A549 (cell line): ENCODE data around the gene HSPA4. TPM values are rescaled to one million over a fixed set of nuclear protein-coding genes. Genes with fewer than 3 reads are reported as not detected.

Experiments used
- ATAC-seq, 2 experiments: fragments of 200-7000 bp in 1 of 2; fragments of >200 bp in 1 of 2; cut with Nextera tagmentation in 1 of 2; cut with Tn5 transposase in 1 of 2; 3 replicates each; pipeline versions ENCODE4 v1.8.0 to v1.9.1; 2018 to 2020; ENCODE audit warnings: mild to moderate bottlenecking in 1 of 2, moderate library complexity in 1 of 2
- CTCF ChIA-PET: fragments of 300-600 bp; sonication (Branson Sonifier 250); formaldehyde crosslinking; extraction: SDS; loops from one replicate; lab custom pipeline; 2021; ENCODE audit warnings: antibody characterized with exemption, inconsistent platforms; lab: Yijun Ruan, JAX
- POLR2A ChIA-PET: fragments of 350-600 bp; formaldehyde crosslinking; extraction: SDS; loops from one replicate; lab custom pipeline; 2021; ENCODE audit warnings: antibody characterized with exemption, inconsistent platforms; lab: Yijun Ruan, JAX
- DNase-seq, 2 experiments: peaks; one replicate each; pipeline versions ENCODE4 v3.0.0 to v3.0.0-alpha.2; 2011 to 2016; ENCODE audit warnings: low read depth in 1 of 2, low spot score in 1 of 2
- FAIRE-seq: peaks from 2 replicates; lab custom pipeline; 2011; peaks lifted over from hg19 to GRCh38; lab: Jason Lieb, UNC
- H3K27ac ChIP-seq, 2 experiments: fragments of >200 bp; sonication (Bioruptor Twin); formaldehyde crosslinking; 3 replicates each; pipeline ENCODE4 v1.5.1; 2016 to 2017
- H3K4me1 ChIP-seq: fragments of >200 bp; sonication (Bioruptor Twin); formaldehyde crosslinking; 3 replicates; pipeline ENCODE4 v1.6.1; 2016
- H3K4me2 ChIP-seq: fragments of >200 bp; sonication (Bioruptor Twin); formaldehyde crosslinking; 3 replicates; pipeline ENCODE4 v1.6.1; 2016
- H3K4me3 ChIP-seq: fragments of >200 bp; sonication (Bioruptor Twin); formaldehyde crosslinking; 3 replicates; pipeline ENCODE4 v1.5.1; 2016
- H3K9me3 ChIP-seq: fragments of >200 bp; sonication (Bioruptor Twin); formaldehyde crosslinking; 3 replicates; pipeline ENCODE4 v1.6.1; 2016
- CEBPB ChIP-seq, 2 experiments: fragments of >200 bp in 1 of 2; sonication (Bioruptor Twin) in 1 of 2; formaldehyde crosslinking in 1 of 2; IDR thresholded peaks; 2 replicates each; pipeline ENCODE4 v1.6.1; 2012 to 2016
- CHD2 ChIP-seq: fragments of 150-350 bp; IDR thresholded peaks from 2 replicates; pipeline ENCODE4 v1.6.1; 2014; ENCODE audit warnings: low read length; ENCODE audit not compliant: partially characterized antibody
- CTCF ChIP-seq: fragments of >200 bp; sonication (Bioruptor Twin); formaldehyde crosslinking; IDR thresholded peaks from 3 replicates; pipeline ENCODE4 v1.5.1; 2016
- FOXS1 ChIP-seq: fragments of 250-450 bp; sonication (Bioruptor Pico); IDR thresholded peaks from 2 replicates; pipeline ENCODE4 v1.5.0; 2020; ENCODE audit warnings: mild to moderate bottlenecking, moderate library complexity
- KDM1A ChIP-seq: fragments of 200-600 bp; sonication (generic); IDR thresholded peaks from 2 replicates; pipeline ENCODE4 v1.6.1; 2016; ENCODE audit warnings: low read depth, mild to moderate bottlenecking
- KDM5A ChIP-seq: fragments of 200-600 bp; sonication (generic); IDR thresholded peaks from 2 replicates; pipeline ENCODE4 v1.6.1; 2016; ENCODE audit warnings: antibody characterized with exemption, mild to moderate bottlenecking
- NFE2L2 ChIP-seq: fragments of 150-350 bp; conservative IDR thresholded peaks from 2 replicates; pipeline ENCODE4 v1.6.1; 2014; ENCODE audit warnings: low read length
- NPAS2 ChIP-seq: fragments of 250-450 bp; sonication (Bioruptor Pico); IDR thresholded peaks from 2 replicates; pipeline ENCODE4 v1.8.0; 2022; ENCODE audit warnings: mild to moderate bottlenecking, moderate library complexity, borderline replicate concordance
- NR3C1 ChIP-seq: fragments of >200 bp; sonication (Bioruptor Twin); formaldehyde crosslinking; IDR thresholded peaks from 3 replicates; pipeline ENCODE4 v1.6.1; 2017
- RARB ChIP-seq: fragments of 250-450 bp; sonication (Bioruptor Pico); IDR thresholded peaks from 2 replicates; pipeline ENCODE4 v1.8.0; 2021; ENCODE audit warnings: mild to moderate bottlenecking, moderate library complexity
- RCOR1 ChIP-seq: fragments of 150-350 bp; IDR thresholded peaks from 2 replicates; pipeline ENCODE4 v1.6.1; 2014; ENCODE audit warnings: antibody characterized with exemption, low read length, low read depth
- RFX5 ChIP-seq: fragments of 450-650 bp; IDR thresholded peaks from 2 replicates; pipeline ENCODE4 v1.7.1; 2014; ENCODE audit warnings: antibody characterized with exemption, mild to moderate bottlenecking, moderate library complexity
- SMC3 ChIP-seq: fragments of >200 bp; sonication (Bioruptor Twin); formaldehyde crosslinking; IDR thresholded peaks from 3 replicates; pipeline ENCODE4 v1.6.1; 2018; ENCODE audit warnings: inconsistent platforms
- SREBF2 ChIP-seq: fragments of 450-650 bp; IDR thresholded peaks from 2 replicates; pipeline ENCODE4 v1.6.1; 2014; ENCODE audit warnings: mild to moderate bottlenecking, moderate library complexity
- TFCP2L1 ChIP-seq: fragments of 250-450 bp; sonication (Bioruptor Pico); IDR thresholded peaks from 2 replicates; pipeline ENCODE4 v1.5.0; 2021; ENCODE audit warnings: mild to moderate bottlenecking
- ZC3H11A ChIP-seq: fragments of 450-650 bp; IDR thresholded peaks from 2 replicates; pipeline ENCODE4 v1.6.1; 2014; ENCODE audit warnings: antibody characterized with exemption, mild to moderate bottlenecking
- ZFP36 ChIP-seq: fragments of 450-650 bp; IDR thresholded peaks from 2 replicates; pipeline ENCODE4 v1.6.1; 2014; ENCODE audit warnings: borderline replicate concordance; ENCODE audit not compliant: partially characterized antibody
- ZSCAN20 ChIP-seq: fragments of 250-450 bp; sonication (Bioruptor Pico); IDR thresholded peaks from 2 replicates; pipeline ENCODE4 v1.8.0; 2022; ENCODE audit warnings: mild to moderate bottlenecking, moderate library complexity
- WGBS: methylation state at CpG from one replicate; pipeline ENCODE4 v1.1.6; 2017; ENCODE audit errors: missing lambda C conversion rate; 5-methylcytosine and 5-hydroxymethylcytosine counted together
- polyA plus RNA-seq, 4 experiments: library from polyadenylated mRNA; depleted of rRNA in 3 of 4; stranded (reverse); fragments of >200 nt; fragmentation: RNase III in 1 of 4; extraction: RNeasy Plus Mini Kit Qiagen cat#74134 plus additional on column Dnase treatment in 1 of 4; gene quantifications; 2 replicates in 3 of 4; 3 replicates in 1 of 4; pipeline ENCODE4 v1.2.3, GENCODE V29; 2011 to 2017
- TF ChIP-seq, protein P1 (sequence below): IDR thresholded peaks from 2 replicates; pipeline ENCODE4 v1.6.1; 2012
- TF ChIP-seq, protein P2 (sequence below): fragments of 200-600 bp; sonication (generic); IDR thresholded peaks from 2 replicates; pipeline ENCODE4 v1.6.1; 2016; ENCODE audit warnings: antibody characterized with exemption, mild to moderate bottlenecking, moderate library complexity

HSPA4 gene
- polyA plus RNA-seq, 2 of the 4 experiments (the other 2 are of a cell fraction), result 160 to 166 TPM

GRCh38 chr5:133034064-133034463, 17.7 kb upstream of the HSPA4 start:
- H3K4me1 ChIP-seq, result peaks cover 8% of the 10 kb centered on the region; the same call in 2 of the 3 replicates
- CTCF ChIA-PET, result no interaction called here
- no peak for FAIRE-seq

DNA sequence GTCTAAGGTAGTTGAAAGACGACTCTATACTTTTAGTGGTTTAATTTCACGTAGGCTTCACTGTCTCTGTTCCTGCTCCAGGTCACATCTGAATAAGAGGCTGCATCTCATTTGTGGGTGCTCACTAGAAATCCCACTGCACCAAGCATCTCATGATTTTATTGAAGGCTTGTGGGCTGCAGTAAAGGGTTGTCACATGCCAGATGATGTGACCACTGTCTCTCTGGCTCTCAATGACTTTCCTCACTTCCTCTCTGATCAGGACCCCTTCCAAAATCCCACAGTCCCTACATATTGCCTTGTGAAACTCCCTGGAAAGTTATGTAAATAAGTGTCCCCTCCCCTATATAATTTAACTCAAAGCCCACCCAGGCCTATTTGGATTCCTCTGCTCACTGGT, 16.6 kb upstream of the HSPA4 start:
- no peak for TF ChIP-seq KDM5A
- H3K4me1 ChIP-seq, result peaks cover 8% of the 10 kb centered on the region; the same call in 2 of the 3 replicates
- H3K9me3 ChIP-seq, result no peaks in the 10 kb centered on the region
- ChIA-PET POLR2A (interaction anchor here (1.6 kb wide), 1 partner anchor 17 kb away, joined by 8 read pairs; the partner anchor contains the start of gene HSPA4), CTCF (no interaction called here)
- ATAC-seq (no peak), FAIRE-seq (no peak), DNase-seq (no peak)
- H3K4me3 ChIP-seq, result no peak overlapping the region
- H3K4me2 ChIP-seq, result no peak overlapping the region
- no peak overlapping the region for H3K27ac ChIP-seq
- WGBS, result 68% methylated on average over 2 of the region's 2 CpGs

More at GRCh38 chr5:133034064-133034463, 17.7 kb upstream of the HSPA4 start:
- TF ChIP-seq SMC3 (no peak), KDM1A (no peak), CEBPB (IDR thresholded peaks at IDR 0.05) (no peak), ZSCAN20 (no peak), NFE2L2 (no peak), NPAS2 (CRISPR knock-in tag) (no peak), NR3C1 (no peak), FOXS1 (CRISPR knock-in tag) (no peak), ZC3H11A (no peak), ZFP36 (no peak), RFX5 (no peak), RARB (CRISPR knock-in tag) (no peak), RCOR1 (no peak), SREBF2 (no peak), TFCP2L1 (CRISPR knock-in tag) (no peak), CHD2 (no peak), CTCF (no peak)
- TF ChIP-seq, protein P1, sequence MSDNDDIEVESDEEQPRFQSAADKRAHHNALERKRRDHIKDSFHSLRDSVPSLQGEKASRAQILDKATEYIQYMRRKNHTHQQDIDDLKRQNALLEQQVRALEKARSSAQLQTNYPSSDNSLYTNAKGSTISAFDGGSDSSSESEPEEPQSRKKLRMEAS, result no peak
- TF ChIP-seq, protein P2, sequence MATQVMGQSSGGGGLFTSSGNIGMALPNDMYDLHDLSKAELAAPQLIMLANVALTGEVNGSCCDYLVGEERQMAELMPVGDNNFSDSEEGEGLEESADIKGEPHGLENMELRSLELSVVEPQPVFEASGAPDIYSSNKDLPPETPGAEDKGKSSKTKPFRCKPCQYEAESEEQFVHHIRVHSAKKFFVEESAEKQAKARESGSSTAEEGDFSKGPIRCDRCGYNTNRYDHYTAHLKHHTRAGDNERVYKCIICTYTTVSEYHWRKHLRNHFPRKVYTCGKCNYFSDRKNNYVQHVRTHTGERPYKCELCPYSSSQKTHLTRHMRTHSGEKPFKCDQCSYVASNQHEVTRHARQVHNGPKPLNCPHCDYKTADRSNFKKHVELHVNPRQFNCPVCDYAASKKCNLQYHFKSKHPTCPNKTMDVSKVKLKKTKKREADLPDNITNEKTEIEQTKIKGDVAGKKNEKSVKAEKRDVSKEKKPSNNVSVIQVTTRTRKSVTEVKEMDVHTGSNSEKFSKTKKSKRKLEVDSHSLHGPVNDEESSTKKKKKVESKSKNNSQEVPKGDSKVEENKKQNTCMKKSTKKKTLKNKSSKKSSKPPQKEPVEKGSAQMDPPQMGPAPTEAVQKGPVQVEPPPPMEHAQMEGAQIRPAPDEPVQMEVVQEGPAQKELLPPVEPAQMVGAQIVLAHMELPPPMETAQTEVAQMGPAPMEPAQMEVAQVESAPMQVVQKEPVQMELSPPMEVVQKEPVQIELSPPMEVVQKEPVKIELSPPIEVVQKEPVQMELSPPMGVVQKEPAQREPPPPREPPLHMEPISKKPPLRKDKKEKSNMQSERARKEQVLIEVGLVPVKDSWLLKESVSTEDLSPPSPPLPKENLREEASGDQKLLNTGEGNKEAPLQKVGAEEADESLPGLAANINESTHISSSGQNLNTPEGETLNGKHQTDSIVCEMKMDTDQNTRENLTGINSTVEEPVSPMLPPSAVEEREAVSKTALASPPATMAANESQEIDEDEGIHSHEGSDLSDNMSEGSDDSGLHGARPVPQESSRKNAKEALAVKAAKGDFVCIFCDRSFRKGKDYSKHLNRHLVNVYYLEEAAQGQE, result no peak
- Histone ChIP-seq H3K27ac (no peak overlapping the region), H3K4me3 (no peak overlapping the region), H3K9me3 (no peaks in the 10 kb centered on the region), H3K4me2 (no peak overlapping the region)
- no peak for ATAC-seq
- DNase-seq, result no peak
- 87% methylated on average over 11 of the region's 11 CpGs for WGBS
- POLR2A ChIA-PET, result interaction anchor here (1.6 kb wide), 1 partner anchor 18 kb away, joined by 8 read pairs; the partner anchor contains the start of gene HSPA4
